Measurements from ENCODE around the gene UNC45B. TPM values are rescaled to one million over a fixed set of nuclear protein-coding genes. Genes with fewer than 3 reads are reported as not detected.

UNC45B gene
- total RNA-seq, 4 donors from 2014 or later: not detected

GRCh38 chr17:35159940-35160339, 12.3 kb downstream of the UNC45B start:
- DNase-seq: no peak
- no peaks in the 10 kb centered on the region for H3K4me1 ChIP-seq
- no peaks in the 10 kb centered on the region for H3K9me3 ChIP-seq
- H3K36me3 ChIP-seq: no peaks in the 10 kb centered on the region
- no peak for TF ChIP-seq POLR2A (IDR thresholded peaks at IDR 0.05)
- TF ChIP-seq CTCF (IDR thresholded peaks at IDR 0.05): no peak
- H3K27ac ChIP-seq: no peak overlapping the region
- H3K27me3 ChIP-seq: no peaks in the 10 kb centered on the region
- H3K4me3 ChIP-seq: no peak overlapping the region

GRCh38 chr17:35160354-35161201, 13.0 kb downstream of the UNC45B start:
- Histone ChIP-seq H3K9me3 (no peaks in the 10 kb centered on the region), H3K4me3 (no peak overlapping the region), H3K27me3 (no peaks in the 10 kb centered on the region), H3K4me1 (no peaks in the 10 kb centered on the region), H3K36me3 (no peaks in the 10 kb centered on the region), H3K27ac (peak overlapping the region in 2 of 4 donors; percentile 26 to 31)
- DNase-seq: peak in 1 of 3 donors; percentile 25
- TF ChIP-seq POLR2A (IDR thresholded peaks at IDR 0.05) (no peak), CTCF (IDR thresholded peaks at IDR 0.05) (no peak)

- Histone ChIP-seq H3K36me3 (no peaks in the 10 kb centered on the region), H3K9me3 (no peaks in the 10 kb centered on the region), H3K27me3 (no peaks in the 10 kb centered on the region), H3K27ac (peak overlapping the region in 2 of 4 donors; percentile 26 to 55), H3K4me3 (no peak overlapping the region), H3K4me1 (no peaks in the 10 kb centered on the region)
- TF ChIP-seq CTCF (IDR thresholded peaks at IDR 0.05) (no peak), POLR2A (IDR thresholded peaks at IDR 0.05) (no peak)
- DNase-seq: no peak
Measured at GRCh38 chr17:35161281-35161761, 13.7 kb downstream of the UNC45B start.

- H3K27ac ChIP-seq: no peak overlapping the region
- H3K27me3 ChIP-seq: no peaks in the 10 kb centered on the region
- H3K4me3 ChIP-seq: no peak overlapping the region
- no peak for DNase-seq
- H3K4me1 ChIP-seq: no peaks in the 10 kb centered on the region
- H3K36me3 ChIP-seq: no peaks in the 10 kb centered on the region
- no peak for TF ChIP-seq CTCF (IDR thresholded peaks at IDR 0.05)
- TF ChIP-seq POLR2A (IDR thresholded peaks at IDR 0.05): no peak
- no peaks in the 10 kb centered on the region for H3K9me3 ChIP-seq
Measured at GRCh38 chr17:35162755-35163154, 15.1 kb downstream of the UNC45B start.

GRCh38 chr17:35163886-35164285, 16.3 kb downstream of the UNC45B start:
- Histone ChIP-seq H3K4me1 (no peaks in the 10 kb centered on the region), H3K4me3 (no peak overlapping the region), H3K27ac (no peak overlapping the region), H3K9me3 (no peaks in the 10 kb centered on the region), H3K27me3 (no peaks in the 10 kb centered on the region), H3K36me3 (no peaks in the 10 kb centered on the region)
- TF ChIP-seq POLR2A (IDR thresholded peaks at IDR 0.05) (no peak), CTCF (IDR thresholded peaks at IDR 0.05) (no peak)
- no peak for DNase-seq

All from Peyer's patch (tissue), 4 donors.